ENCODE results near the gene FAM50B.

Gene FAM50B

DNA sequence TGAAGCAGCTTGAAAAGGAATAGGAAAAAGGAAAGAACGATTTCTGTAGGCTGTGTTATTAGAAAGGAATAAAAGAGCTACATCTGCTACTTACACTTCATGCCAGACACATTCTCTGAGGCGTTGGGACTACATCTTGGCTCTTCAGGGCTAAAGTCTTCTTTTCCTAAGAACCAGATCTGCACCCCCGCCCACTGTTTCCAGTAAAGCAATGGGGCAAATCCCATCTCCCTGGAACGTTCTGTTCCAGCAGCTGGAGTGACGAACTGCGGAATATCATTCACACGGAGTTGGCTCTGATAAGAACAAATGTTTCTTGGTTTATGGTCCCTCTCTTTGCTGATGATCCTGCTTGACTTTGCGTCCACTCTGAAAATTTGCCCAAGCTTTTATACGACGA lies 26.9 kb downstream of the FAM50B start:
- no peak for TF ChIP-seq CTCF (IDR thresholded peaks at IDR 0.05; ENCODE audit: low read depth, low read length)
- H3K4me3 ChIP-seq (ENCODE audit: low read depth, low read length) = no peak overlapping the region
- in situ Hi-C loops (cut with HindIII; ENCODE audit: low sequenced_read_pairs) = no loop called here
- DNase-seq (ENCODE audit: low read depth, low spot score) = no peak

DNA sequence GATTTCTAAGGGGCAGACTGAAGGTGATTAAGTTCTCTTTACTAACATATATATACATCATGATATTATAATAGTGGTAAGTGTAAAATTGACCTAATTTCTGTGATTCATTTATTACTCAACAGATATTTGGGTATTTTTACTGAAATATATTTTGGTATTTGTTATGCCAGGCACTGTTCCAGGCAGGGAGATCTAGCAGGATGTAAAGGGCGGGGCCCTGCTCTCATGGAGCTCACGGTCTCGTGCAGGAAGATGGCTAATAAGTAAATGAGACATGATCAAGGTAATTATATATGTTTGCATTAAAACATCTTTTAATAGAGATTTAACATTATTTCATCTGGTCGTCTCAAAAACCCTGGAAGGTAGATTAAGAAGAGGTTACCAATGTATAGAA lies 27.7 kb downstream of the FAM50B start:
- in situ Hi-C loops (cut with HindIII; ENCODE audit: low sequenced_read_pairs) = no loop called here
- H3K4me3 ChIP-seq (ENCODE audit: low read depth, low read length) = no peak overlapping the region
- DNase-seq (ENCODE audit: low read depth, low spot score) = no peak
- no peak for TF ChIP-seq CTCF (IDR thresholded peaks at IDR 0.05; ENCODE audit: low read depth, low read length)

GRCh38 chr6:3878048-3878666 lies 29.0 kb downstream of the FAM50B start:
- no peak overlapping the region for H3K4me3 ChIP-seq (ENCODE audit: low read depth, low read length)
- no peak for DNase-seq (ENCODE audit: low read depth, low spot score)
- TF ChIP-seq CTCF (IDR thresholded peaks at IDR 0.05; ENCODE audit: low read depth, low read length) = no peak
- in situ Hi-C loops (cut with HindIII; ENCODE audit: low sequenced_read_pairs) = no loop called here

- in situ Hi-C loops (cut with HindIII; ENCODE audit: low sequenced_read_pairs) = no loop called here
These were observed 30.2 kb downstream of the FAM50B start for GRCh38 chr6:3879194-3879952.

GRCh38 chr6:3881711-3882421 lies 32.7 kb downstream of the FAM50B start:
- in situ Hi-C loops (cut with HindIII; ENCODE audit: low sequenced_read_pairs) = no loop called here
- no peak for TF ChIP-seq CTCF (IDR thresholded peaks at IDR 0.05; ENCODE audit: low read depth, low read length)
- no peak for DNase-seq (ENCODE audit: low read depth, low spot score)
- H3K4me3 ChIP-seq (ENCODE audit: low read depth, low read length) = no peak overlapping the region

More at GRCh38 chr6:3879194-3879952, 30.2 kb downstream of the FAM50B start:
- no peak for TF ChIP-seq CTCF (IDR thresholded peaks at IDR 0.05; ENCODE audit: low read depth, low read length)
- DNase-seq (ENCODE audit: low read depth, low spot score) = no peak
- no peak overlapping the region for H3K4me3 ChIP-seq (ENCODE audit: low read depth, low read length)

- H3K4me3 ChIP-seq (ENCODE audit: low read depth, low read length) = no peak overlapping the region
- DNase-seq (ENCODE audit: low read depth, low spot score) = no peak
- no peak for TF ChIP-seq CTCF (IDR thresholded peaks at IDR 0.05; ENCODE audit: low read depth, low read length)
- in situ Hi-C loops (cut with HindIII; ENCODE audit: low sequenced_read_pairs) = no loop called here
These were observed 33.3 kb downstream of the FAM50B start for GRCh38 chr6:3882431-3882830.

Data from astrocyte of the spinal cord (primary cell).